Tibial nerve (tissue), 4 donors: ENCODE measurements around the gene BICDL2. TPM values are rescaled to one million over a fixed set of nuclear protein-coding genes. Genes with fewer than 3 reads are reported as not detected.
A peak's percentile ranks its signal among the peaks of the same experiment; 100 is the strongest.

Experiments used
- DNase-seq, 2 donors: peaks; one replicate each; pipeline ENCODE4 v3.0.0-alpha.2; 2019; ENCODE audit warnings: low spot score in 2 of 2
- H3K27ac ChIP-seq, 4 donors: fragments of 200-600 bp; sonication (generic) in 3 of 4; one replicate each; pipeline ENCODE4 v1.5.1; 2017 to 2019; ENCODE audit warnings: mild to moderate bottlenecking in 1 of 4
- H3K27me3 ChIP-seq, 2 donors: fragments of 200-600 bp; sonication (generic) in 1 of 2; one replicate each; pipeline versions ENCODE4 v1.5.1 to v1.6.0; 2017 to 2019
- H3K36me3 ChIP-seq, 3 donors: fragments of 200-600 bp; sonication (generic); one replicate each; pipeline ENCODE4 v1.5.1; 2018 to 2019
- H3K4me1 ChIP-seq, 4 donors: fragments of 200-600 bp; sonication (generic) in 3 of 4; one replicate each; pipeline ENCODE4 v1.5.1; 2017 to 2019
- H3K4me3 ChIP-seq, 4 donors: fragments of 200-600 bp; sonication (generic) in 3 of 4; one replicate each; pipeline ENCODE4 v1.5.1; 2017 to 2019; ENCODE audit warnings: mild to moderate bottlenecking in 1 of 4, moderate library complexity in 1 of 4
- H3K9me3 ChIP-seq, 4 donors: fragments of 200-600 bp; sonication (generic) in 3 of 4; one replicate each; pipeline ENCODE4 v1.5.1; 2017 to 2019
- CTCF ChIP-seq, 5 experiments: fragments of 200-600 bp in 3 of 5; fragments of 450-650 bp in 2 of 5; sonication (generic) in 3 of 5; IDR thresholded peaks; one replicate each; pipeline ENCODE4 v1.5.1; 2016 to 2019; ENCODE audit warnings: antibody characterized with exemption in 5 of 5, mild to moderate bottlenecking in 3 of 5, moderate library complexity in 2 of 5
- EP300 ChIP-seq, 2 donors: sonication (generic); formaldehyde crosslinking; IDR thresholded peaks; one replicate each; pipeline ENCODE4 v1.6.1; 2017; ENCODE audit warnings: antibody characterized with exemption in 2 of 2, mild to moderate bottlenecking in 1 of 2
- POLR2A ChIP-seq, 2 donors: fragments of 450-650 bp; IDR thresholded peaks; one replicate each; pipeline ENCODE4 v1.6.1; 2017; ENCODE audit warnings: antibody characterized with exemption in 2 of 2, mild to moderate bottlenecking in 2 of 2, moderate library complexity in 2 of 2
- WGBS, 2 donors: methylation state at CpG; one replicate each; pipeline ENCODE4 v1.1.5; 2018; 5-methylcytosine and 5-hydroxymethylcytosine counted together
- total RNA-seq, 4 donors: library from RNA; depleted of rRNA; stranded (reverse); fragments of >200 nt; gene quantifications; one replicate each; pipeline ENCODE4 v1.1.0, GENCODE V29; 2016

Gene BICDL2
- total RNA-seq, 4 donors from 2014 or later: not detected

DNA sequence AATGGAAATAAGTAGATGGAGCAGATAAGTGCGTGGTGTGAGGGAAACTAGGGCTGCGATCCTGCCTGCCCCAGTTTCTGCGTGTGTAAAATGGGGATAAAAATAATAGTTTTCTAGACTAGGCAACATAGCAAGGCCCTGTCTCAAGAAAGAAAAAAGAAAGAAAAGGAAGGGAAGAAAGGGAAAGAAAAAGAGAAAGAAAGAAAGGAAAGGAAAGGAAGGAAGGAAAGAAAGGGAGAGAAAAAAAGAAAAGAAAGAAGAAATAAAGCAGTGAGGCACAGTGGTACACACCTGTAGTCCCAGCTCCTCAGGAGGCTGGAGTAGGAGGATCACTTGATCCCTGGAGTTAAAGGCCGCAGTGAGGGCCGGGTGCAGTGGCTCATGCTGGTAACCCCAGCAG lies 54.3 kb downstream of the BICDL2 start:
- TF ChIP-seq POLR2A (IDR thresholded peaks at IDR 0.05): no peak
- TF ChIP-seq CTCF (IDR thresholded peaks at IDR 0.05): no peak
- TF ChIP-seq EP300 (IDR thresholded peaks at IDR 0.05): no peak
- Histone ChIP-seq H3K27ac (no peak overlapping the region), H3K4me3 (no peak overlapping the region), H3K36me3 (no peaks in the 10 kb centered on the region), H3K4me1 (peaks cover 0 to 53% (median 19%) of the 10 kb centered on the region in 4 donors), H3K27me3 (peaks cover 0 to 21% of the 10 kb centered on the region in 2 donors), H3K9me3 (no peaks in the 10 kb centered on the region)
- DNase-seq: no peak
- WGBS, 2 donors: 87 to 88% methylated on average over 5 of the region's 5 CpGs

DNA sequence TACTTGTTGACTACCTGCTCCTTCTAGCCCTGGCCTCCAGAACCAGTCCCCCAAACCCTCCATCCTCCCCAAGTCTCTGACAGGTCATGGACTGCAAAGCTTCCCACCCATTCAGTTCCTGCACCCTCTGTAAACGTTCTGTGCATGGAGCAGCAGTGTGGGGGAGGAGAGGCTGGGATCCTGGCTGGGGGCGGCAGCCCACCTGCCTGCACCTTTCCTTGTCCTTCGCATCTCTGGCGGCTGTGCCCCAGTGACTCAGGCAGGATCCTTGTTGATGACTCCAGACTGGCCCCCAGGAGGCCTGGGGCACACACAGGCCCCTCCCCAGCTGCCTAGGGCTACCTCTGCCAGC lies 54.9 kb downstream of the BICDL2 start:
- Histone ChIP-seq H3K27me3 (peaks cover 0 to 25% of the 10 kb centered on the region in 2 donors), H3K9me3 (no peaks in the 10 kb centered on the region), H3K27ac (no peak overlapping the region), H3K4me1 (peaks cover 0 to 53% (median 19%) of the 10 kb centered on the region in 4 donors), H3K4me3 (no peak overlapping the region), H3K36me3 (no peaks in the 10 kb centered on the region)
- no peak for DNase-seq
- TF ChIP-seq EP300 (IDR thresholded peaks at IDR 0.05): no peak
- no peak for TF ChIP-seq POLR2A (IDR thresholded peaks at IDR 0.05)
- no peak for TF ChIP-seq CTCF (IDR thresholded peaks at IDR 0.05)
- WGBS, 2 donors: 67 to 69% methylated on average over 4 of the region's 4 CpGs

DNA sequence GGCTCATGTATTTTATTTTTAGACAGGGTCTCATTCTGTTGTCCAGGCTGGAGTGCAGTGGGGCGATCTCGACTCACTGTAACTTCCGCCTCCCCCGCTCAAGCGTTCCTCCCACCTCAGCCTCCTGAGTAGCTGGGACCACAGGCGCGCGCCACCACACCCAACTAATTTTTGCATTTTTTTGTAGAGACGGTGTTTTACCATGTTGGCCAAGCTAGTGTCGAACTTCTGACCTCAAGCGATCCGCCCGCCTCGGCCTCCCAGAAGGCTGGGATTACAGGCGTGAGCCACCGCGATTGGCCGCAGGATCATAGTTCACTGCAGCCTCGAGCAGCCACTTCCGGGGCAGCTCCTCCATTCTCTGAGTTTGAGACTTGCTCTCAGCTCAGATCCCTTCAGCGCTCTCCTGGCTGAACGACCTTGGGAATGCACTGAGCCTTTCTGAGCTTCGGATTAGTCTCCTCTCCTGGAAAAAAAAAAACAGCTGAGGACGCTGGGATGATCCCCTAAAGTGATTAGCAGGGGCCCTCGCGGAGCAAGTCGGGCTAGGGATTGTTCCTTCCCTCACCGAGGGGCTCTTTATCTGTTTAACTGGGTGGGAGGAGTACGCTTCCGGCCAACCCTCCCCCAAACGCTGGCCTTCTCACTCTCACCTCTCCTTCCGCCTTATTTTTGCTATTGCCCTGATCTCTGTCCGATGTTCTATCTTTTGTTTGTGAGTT lies 55.4 kb downstream of the BICDL2 start:
- peak overlapping the region in 2 of 4 donors; percentile 90 to 92 for H3K27ac ChIP-seq
- H3K27me3 ChIP-seq: peaks cover 0 to 25% of the 10 kb centered on the region in 2 donors
- peak overlapping the region in 3 of 4 donors; percentile 86 to 93 (median 90) for H3K4me3 ChIP-seq
- H3K4me1 ChIP-seq: peaks cover 0 to 51% (median 19%) of the 10 kb centered on the region in 4 donors
- TF ChIP-seq EP300 (IDR thresholded peaks at IDR 0.05): no peak
- no peak for TF ChIP-seq POLR2A (IDR thresholded peaks at IDR 0.05)
- no peak for TF ChIP-seq CTCF (IDR thresholded peaks at IDR 0.05)
- DNase-seq: no peak
- H3K9me3 ChIP-seq: no peaks in the 10 kb centered on the region
- no peaks in the 10 kb centered on the region for H3K36me3 ChIP-seq
- WGBS, 2 donors: 49 to 52% methylated on average over 33 of the region's 33 CpGs

DNA sequence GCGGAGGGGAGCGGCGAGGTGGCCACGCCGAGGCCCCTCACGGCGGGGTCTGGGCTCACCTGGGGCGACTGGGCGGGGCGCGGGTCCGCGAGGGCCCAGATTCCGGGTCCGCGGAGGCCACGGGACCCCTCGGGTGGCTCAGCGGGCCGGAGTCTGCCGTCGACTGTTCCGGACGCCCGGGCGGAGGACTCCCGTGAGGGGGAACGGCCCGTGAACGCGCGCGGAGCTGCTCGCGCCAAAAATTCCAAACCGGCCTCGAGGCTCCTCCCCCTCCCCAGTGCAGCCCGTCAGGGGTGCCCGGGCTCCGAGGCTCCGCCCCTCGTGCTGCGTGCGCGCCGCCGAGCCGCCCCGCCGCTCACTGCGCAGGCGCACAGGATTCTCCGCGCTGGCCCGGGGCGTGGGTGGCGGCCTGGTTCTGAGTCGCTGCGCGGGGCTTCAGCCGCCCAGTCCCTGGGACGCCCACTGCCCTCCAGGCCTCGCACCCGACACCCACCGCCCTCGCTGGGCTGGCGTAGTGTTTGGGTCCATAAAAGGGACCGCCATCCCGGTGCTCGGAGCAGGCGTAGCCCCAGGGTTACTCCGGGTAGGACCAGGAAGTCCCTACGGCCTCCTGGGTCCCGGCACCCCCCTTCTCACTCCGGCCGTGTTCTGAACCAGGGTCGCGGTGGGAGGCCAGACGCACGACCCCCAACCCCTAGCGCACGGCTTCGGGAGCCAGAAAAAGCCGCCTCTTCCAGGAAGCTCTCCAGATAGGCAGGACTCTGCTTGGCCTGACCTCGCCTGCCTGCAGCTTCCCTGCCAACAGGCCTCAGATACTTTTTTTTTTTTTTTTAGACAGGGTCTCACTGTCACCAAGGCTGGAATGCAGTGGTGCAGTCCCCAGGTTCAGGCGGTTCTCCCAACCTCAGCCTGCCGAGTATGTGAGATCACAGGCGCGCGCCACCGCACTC lies 56.2 kb downstream of the BICDL2 start, which contains the start of gene PKMYT1:
Gene PKMYT1, minus strand, starts transcription at position 220 of the 950 bp plus-strand sequence. CDS start 789 bp downstream, outside the sequence.
- H3K9me3 ChIP-seq: no peaks in the 10 kb centered on the region
- DNase-seq: peak; percentile 76 to 78
- WGBS, 2 donors: 13 to 22% methylated on average over 25 to 41 of the region's 91 CpGs

More for the DNA sequence above, 56.2 kb downstream of the BICDL2 start, which contains the start of gene PKMYT1:
- Histone ChIP-seq H3K4me3 (peak within 1 kb of the TSS; percentile 61 to 93 (median 88)), H3K27ac (peak within 1 kb of the TSS; percentile 63 to 93 (median 91)), H3K27me3 (peaks cover 0 to 25% of the 10 kb centered on the region in 2 donors), H3K4me1 (peaks cover 0 to 43% (median 19%) of the 10 kb centered on the region in 4 donors), H3K36me3 (no peaks in the 10 kb centered on the region)
- TF ChIP-seq EP300 (IDR thresholded peaks at IDR 0.05) (peak; percentile 7 to 88), POLR2A (IDR thresholded peaks at IDR 0.05) (peak; percentile 83 to 92), CTCF (IDR thresholded peaks at IDR 0.05) (peak in 2 of 5 experiments; percentile 9 to 20)
